Fibroblast of upper back skin (primary cell): ENCODE results near the gene TSPAN9.

Source experiments
- DNase-seq: peaks from one replicate; pipeline ENCODE4 v3.0.0-alpha.2; 2013

TSPAN9 gene

DNA sequence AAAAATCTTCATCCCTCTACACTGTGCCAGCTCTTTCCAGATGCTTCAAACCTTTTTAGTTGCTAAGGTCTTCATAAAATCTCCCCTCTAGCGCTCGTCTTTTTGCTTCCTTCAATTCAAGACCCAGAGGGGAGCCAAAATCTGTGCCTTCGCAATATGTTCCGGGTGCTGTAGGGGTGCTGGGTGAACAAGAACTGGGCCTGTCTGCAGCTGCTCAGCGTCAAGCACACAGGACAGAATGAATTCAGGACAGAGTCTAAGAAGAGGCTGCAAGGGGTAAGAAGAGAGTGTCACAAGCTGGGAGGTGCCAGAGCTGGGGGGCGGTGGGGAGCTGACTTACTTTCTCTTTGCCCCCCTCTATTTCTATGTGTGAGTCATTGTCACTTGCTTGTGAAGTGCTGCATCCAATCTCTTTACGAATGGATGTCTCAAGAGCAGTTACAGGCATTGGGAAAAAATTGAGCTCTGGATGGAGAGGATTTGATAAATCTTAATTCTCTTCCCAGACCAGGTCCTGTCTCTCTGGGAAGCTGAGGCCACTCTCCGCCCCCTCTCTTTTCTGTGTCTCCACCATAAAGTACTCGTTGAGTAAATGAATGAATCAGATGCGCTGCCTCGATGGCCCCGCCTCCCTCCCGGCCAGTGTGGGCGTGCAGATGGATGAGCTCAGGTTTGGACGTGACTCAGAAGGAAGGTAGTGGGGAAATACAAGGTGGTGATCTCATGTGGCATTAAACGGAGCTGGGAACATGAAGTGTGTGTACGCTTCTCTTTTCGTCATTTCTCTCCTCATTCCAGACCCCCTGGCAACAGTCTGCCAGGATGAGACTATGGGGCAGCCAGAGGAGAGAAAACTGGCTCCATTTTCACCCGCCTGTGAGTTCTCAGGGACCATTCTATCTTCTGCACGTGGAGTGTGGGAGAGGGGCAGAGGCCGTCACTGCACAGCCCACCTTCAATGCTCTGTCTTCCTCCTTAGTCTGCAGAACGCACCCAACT lies 91.3 kb downstream of the TSPAN9 start:
- DNase-seq = peak; percentile 87

DNA sequence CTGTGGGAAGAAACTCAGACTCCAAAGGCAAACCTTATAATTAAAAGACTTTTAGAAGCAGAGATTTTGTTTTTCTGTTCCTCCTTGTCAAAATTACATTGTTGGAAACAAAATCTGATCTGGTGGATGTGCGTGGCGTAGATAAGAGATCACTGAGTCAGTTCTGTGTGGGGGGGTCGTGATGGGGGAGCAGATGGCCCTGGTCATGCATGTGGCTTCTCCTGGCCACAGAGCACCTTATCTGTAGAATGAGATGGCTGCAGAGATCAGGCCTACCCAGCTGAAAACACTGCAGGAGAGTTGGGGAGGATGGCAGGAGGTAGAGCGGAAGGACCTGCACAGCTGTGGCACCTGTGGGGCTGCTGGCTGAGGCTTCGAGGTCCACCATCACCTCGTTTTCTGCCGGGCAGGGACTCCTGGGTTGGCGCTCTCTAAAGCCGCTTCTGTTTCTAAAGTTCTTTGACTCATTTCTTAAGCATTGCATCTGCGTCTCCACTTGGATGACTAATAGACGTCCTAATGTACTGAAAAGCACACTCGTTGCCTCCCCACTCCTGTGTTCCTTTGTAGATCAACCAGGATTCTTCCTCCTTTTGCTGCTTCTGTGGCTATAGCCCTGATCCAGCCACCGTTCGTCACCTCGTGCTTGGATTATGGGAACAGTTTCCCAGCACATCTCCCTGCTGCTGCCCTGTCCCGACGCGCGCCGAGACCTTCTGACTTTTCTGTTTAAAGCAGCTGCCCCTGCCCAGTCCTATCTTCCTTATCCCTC lies 93.4 kb downstream of the TSPAN9 start:
- DNase-seq = peak; percentile 87

DNA sequence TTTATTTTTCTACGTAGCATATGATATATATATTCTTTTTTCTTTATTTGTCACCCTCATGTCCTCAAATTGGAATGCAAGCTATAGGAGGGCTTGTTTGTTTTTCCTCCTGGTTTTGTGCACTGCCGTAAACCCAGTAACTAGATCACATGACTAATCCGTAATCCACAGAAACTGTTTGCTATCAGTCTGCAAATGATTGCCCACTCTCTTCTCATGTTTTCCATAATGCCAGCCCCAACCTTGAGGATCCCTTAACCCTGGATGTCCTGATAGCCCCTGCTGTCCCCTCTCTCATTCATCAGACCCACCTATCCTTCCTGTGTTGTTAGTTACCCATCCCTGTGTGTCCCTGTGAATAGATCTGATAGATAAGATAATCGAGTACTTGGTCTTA lies 94.0 kb downstream of the TSPAN9 start:
- DNase-seq = no peak

DNA sequence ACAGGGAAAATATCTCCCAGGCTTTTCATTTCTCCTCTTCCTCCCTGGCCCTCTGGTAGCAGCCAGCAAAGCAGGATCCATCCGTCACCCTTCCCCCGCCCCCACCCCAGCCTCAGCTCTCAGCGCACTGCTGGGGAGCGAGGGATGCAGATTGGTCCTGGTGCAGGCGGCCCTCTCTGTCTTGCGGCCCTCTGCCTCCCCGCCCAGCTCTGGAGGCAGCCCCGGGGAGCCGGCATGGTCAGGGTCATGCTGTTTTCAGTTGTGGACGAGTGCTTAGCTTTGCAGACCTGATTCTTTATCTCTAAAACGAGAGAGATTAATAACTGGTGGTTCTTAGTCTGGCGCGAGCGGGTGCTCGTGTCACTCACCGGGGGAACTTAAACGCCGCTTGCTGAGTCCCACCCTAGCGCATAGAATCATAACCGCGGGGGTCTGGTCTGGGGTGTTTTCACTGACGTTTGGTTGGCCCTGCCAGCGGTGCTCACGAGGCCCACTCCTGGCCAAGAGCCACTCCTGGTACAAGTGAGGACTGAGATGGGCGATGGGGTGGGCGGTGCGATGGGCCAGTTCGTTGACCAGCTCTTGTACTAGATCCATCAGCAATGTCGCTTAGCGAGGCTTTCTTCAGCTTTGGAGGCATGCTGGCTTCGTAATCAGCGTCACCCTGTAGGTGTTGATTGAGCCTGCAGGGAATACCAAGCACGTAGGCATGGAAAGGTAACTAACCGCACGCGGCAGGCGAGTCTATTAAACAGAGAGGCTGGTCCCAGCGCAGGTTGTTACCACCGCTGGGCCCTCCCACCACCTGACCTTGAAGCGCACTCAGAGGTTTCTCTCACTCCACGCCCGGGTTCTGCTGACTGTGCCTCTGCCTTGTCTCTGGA lies 95.2 kb downstream of the TSPAN9 start:
- no peak for DNase-seq

DNA sequence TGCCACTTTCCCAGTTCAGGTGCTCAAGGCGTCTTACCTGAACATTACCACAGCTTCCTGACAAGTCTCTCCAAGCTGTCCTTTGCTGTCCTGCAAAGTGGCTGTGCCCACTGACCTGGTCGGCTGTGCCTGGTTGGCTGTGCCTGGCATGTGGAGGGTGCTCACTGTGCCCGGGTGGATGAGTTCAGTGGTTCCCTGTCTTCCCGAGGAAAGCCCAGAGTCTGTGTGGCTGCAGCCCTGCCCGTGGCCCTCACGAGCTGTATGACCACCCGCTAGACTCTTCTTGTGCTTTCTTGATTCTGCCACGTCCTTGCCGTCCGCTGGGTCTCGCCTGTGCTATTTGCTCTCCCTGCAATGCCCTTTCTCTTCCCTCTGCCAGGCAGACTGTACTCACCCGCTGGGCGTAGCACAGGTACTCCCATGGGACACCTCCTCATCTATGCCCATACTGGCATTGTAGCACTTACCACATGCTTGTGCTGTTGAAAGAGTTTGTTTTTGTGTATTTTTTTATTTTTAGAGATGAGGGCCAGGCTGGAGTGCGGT lies 95.9 kb downstream of the TSPAN9 start:
- DNase-seq = no peak

GRCh38 chr12:3173912-3174311 lies 96.7 kb downstream of the TSPAN9 start:
- DNase-seq = no peak

GRCh38 chr12:3175238-3175637 lies 98.1 kb downstream of the TSPAN9 start:
- DNase-seq = no peak

- no peak for DNase-seq
Observed at GRCh38 chr12:3176754-3177153, 99.6 kb downstream of the TSPAN9 start.

DNA sequence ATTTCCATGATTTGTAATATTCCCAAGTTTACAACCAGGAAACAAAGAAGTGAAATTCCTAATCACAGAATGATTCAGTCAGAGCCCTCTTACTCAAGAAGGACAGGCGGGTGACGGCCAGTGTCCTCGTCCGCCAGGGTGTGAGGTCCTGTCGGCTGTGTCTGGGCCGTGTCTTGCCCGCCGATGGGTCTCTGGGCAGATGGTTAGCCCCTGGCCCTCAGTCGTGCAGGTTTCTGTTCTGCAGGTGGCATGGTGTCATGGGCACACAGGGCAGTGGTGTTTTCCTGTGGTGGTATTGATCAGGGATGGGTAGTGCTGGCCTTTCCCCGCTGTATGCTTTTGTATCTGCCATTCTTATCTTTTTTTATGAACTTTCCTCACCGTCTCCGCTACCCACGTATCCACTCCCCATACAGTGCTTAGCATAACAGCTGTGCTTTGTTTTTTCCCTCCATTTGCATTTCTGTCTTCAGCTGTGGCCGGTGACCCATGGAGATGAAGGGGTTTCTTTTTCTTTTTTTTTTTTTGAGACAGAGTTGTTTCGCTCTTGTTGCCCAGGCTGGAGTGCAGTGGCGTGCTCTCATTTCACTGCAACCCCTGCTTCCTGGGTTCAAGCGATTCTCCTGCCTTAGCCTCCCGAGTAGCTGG lies 100.7 kb downstream of the TSPAN9 start:
- no peak for DNase-seq

DNA sequence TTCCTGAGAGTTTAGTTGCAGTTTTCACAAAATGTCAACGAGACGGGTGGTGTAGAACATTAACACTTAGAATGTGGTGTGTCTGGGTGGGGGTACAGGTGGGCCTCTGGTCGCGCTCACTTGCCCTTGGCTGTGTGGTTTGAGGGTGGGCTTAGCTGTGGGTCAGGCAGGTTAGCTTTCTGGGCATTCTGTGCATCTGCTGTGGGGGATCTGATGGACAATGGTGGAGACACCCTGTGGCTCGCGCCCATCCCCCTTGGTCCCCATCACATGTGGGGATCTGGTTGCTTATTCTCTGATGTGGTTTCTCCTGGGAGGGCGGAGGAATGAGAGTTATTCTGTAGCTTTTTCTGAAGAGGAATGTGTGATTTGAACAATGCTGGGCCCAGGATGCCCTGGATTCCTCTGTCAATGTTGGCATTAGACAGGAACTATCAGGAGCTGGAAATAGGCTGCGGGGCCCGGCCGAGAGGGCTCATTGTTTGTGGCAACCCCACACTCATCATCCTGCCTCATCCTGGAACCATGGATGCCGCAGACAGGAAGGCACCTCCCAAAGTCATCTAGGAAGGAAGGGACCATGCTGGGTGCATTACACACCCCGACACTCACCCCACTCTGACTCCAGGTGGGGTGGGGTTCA lies 101.6 kb downstream of the TSPAN9 start:
- no peak for DNase-seq

DNA sequence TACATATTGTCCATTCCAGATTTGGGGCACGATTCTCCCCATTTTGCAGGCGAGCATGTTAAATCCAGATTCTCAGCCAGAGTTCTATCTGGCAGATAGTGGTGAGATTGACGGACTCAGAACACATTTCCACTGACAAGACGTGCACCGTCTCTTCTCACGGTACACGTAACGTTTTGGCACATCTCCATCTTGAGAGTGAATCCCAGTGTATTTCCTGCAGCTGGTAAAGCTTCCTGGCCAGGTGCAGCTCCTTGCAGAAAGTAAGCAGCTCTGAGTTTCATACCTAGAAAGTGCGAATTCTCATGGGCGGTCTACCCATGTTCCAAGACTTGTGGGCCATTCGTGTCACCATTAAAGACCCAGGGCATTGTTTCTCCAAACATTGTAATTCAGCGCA lies 102.6 kb downstream of the TSPAN9 start:
- no peak for DNase-seq

GRCh38 chr12:3182426-3182825 lies 105.2 kb downstream of the TSPAN9 start:
- DNase-seq = no peak

GRCh38 chr12:3184485-3184884 lies 107.3 kb downstream of the TSPAN9 start:
- DNase-seq = no peak

- no peak for DNase-seq
Observed at GRCh38 chr12:3185260-3185870, 108.2 kb downstream of the TSPAN9 start.

GRCh38 chr12:3186546-3187215 lies 109.5 kb downstream of the TSPAN9 start:
- DNase-seq = no peak

GRCh38 chr12:3187846-3188770 lies 110.9 kb downstream of the TSPAN9 start:
- no peak for DNase-seq

DNA sequence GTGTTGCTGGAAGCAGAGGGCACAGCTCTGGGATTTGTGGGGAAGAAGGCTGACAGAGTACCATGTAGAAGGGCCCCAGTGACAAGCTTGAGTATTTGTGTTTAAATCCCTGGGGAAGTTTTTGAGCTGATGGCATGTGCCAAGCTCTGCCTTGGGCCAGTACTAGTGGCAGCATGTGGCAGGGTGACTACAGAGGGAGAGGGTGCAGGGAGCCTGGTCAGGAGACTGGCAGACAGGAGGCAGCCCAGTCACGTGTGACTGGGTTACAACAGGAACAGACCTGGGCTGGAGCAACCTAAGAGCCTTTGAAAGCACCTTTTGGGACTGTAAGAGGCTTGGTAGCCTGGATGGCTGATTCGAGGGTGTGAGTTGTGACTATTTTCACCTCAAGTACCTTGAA lies 112.1 kb downstream of the TSPAN9 start:
- DNase-seq = no peak

- DNase-seq = no peak
Observed at GRCh38 chr12:3190101-3190500, 112.9 kb downstream of the TSPAN9 start.

GRCh38 chr12:3191450-3191849 lies 114.3 kb downstream of the TSPAN9 start:
- no peak for DNase-seq
